GM23338 (cell line): ENCODE data around the gene OR6K3.

Experiments used
- EZH2 ChIP-seq: fragments of 200-600 bp; sonication (generic); IDR thresholded peaks from one replicate; pipeline ENCODE4 v1.8.0; 2017; ENCODE audit warnings: antibody characterized with exemption, mild to moderate bottlenecking, low read depth; ENCODE audit not compliant: unreplicated experiment
- EZH2phosphoT487 ChIP-seq: fragments of 200-600 bp; sonication (generic); IDR thresholded peaks from one replicate; pipeline ENCODE4 v1.8.1; 2018; ENCODE audit warnings: antibody characterized with exemption; ENCODE audit not compliant: unreplicated experiment
- POLR2AphosphoS5 ChIP-seq: IDR thresholded peaks from 2 replicates; pipeline ENCODE4 v1.6.1; 2016; ENCODE audit warnings: antibody characterized with exemption, low read depth
- TF ChIP-seq, protein P1 (sequence below), 2 experiments: fragments of 200-600 bp in 1 of 2; sonication (generic) in 1 of 2; conservative IDR thresholded peaks; 2 replicates each; pipeline versions ENCODE4 v1.5.1 to v1.6.1; 2016 to 2017; ENCODE audit warnings: antibody characterized with exemption in 2 of 2, low read depth in 2 of 2, mild to moderate bottlenecking in 2 of 2, moderate library complexity in 1 of 2
- TF ChIP-seq, protein P2 (sequence below): IDR thresholded peaks from one replicate; pipeline ENCODE4 v1.6.1; 2018; ENCODE audit warnings: antibody characterized with exemption; ENCODE audit not compliant: unreplicated experiment

DNA sequence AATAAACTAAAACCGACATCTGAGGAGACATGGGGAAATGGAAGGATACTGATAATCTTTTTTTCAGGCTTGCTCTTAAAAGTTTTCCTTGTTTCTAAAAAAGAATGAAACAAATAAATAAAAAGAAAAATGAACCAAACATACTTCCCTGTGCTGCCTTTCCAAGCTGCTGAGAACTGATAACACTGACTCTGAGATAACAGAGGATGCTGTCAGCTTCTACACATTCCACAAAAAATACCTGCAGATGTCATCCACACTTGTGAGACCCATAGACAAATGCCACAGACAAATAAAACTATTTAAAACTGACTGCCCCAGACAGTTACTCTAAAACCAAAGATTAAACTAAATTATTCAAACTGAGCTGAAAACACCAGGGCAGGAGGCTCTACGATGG is 12.0 kb upstream of the OR6K3 start:
- TF ChIP-seq, protein P1, sequence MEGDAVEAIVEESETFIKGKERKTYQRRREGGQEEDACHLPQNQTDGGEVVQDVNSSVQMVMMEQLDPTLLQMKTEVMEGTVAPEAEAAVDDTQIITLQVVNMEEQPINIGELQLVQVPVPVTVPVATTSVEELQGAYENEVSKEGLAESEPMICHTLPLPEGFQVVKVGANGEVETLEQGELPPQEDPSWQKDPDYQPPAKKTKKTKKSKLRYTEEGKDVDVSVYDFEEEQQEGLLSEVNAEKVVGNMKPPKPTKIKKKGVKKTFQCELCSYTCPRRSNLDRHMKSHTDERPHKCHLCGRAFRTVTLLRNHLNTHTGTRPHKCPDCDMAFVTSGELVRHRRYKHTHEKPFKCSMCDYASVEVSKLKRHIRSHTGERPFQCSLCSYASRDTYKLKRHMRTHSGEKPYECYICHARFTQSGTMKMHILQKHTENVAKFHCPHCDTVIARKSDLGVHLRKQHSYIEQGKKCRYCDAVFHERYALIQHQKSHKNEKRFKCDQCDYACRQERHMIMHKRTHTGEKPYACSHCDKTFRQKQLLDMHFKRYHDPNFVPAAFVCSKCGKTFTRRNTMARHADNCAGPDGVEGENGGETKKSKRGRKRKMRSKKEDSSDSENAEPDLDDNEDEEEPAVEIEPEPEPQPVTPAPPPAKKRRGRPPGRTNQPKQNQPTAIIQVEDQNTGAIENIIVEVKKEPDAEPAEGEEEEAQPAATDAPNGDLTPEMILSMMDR (conservative IDR thresholded peaks at IDR 0.05; ENCODE audit: low read depth in 2 of 2): no peak
- TF ChIP-seq EZH2: no peak
- TF ChIP-seq, protein P2, sequence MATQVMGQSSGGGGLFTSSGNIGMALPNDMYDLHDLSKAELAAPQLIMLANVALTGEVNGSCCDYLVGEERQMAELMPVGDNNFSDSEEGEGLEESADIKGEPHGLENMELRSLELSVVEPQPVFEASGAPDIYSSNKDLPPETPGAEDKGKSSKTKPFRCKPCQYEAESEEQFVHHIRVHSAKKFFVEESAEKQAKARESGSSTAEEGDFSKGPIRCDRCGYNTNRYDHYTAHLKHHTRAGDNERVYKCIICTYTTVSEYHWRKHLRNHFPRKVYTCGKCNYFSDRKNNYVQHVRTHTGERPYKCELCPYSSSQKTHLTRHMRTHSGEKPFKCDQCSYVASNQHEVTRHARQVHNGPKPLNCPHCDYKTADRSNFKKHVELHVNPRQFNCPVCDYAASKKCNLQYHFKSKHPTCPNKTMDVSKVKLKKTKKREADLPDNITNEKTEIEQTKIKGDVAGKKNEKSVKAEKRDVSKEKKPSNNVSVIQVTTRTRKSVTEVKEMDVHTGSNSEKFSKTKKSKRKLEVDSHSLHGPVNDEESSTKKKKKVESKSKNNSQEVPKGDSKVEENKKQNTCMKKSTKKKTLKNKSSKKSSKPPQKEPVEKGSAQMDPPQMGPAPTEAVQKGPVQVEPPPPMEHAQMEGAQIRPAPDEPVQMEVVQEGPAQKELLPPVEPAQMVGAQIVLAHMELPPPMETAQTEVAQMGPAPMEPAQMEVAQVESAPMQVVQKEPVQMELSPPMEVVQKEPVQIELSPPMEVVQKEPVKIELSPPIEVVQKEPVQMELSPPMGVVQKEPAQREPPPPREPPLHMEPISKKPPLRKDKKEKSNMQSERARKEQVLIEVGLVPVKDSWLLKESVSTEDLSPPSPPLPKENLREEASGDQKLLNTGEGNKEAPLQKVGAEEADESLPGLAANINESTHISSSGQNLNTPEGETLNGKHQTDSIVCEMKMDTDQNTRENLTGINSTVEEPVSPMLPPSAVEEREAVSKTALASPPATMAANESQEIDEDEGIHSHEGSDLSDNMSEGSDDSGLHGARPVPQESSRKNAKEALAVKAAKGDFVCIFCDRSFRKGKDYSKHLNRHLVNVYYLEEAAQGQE: no peak
- no peak for TF ChIP-seq EZH2phosphoT487
- TF ChIP-seq POLR2AphosphoS5: no peak
